Caco-2 (cell line): ENCODE measurements around the gene CDC42EP3. TPM values are rescaled to one million over a fixed set of nuclear protein-coding genes. Genes with fewer than 3 reads are reported as not detected.

ENCODE experiments used
- BruUV-seq: library from RNA; stranded (reverse); fragments of 400-500 nt; replicated peaks from 2 replicates; lab custom pipeline; 2021; lab: Mats Ljungman, UMichigan
- CTCF ChIA-PET: fragments of 300-600 bp; sonication (Branson Sonifier 250); formaldehyde crosslinking; loops from one replicate; lab custom pipeline; 2022; ENCODE audit warnings: antibody characterized with exemption; lab: Charles Lee
- POLR2A ChIA-PET: fragments of 300-600 bp; sonication (Branson Sonifier 250); formaldehyde crosslinking; loops from one replicate; lab custom pipeline; 2022; ENCODE audit warnings: antibody characterized with exemption; lab: Charles Lee
- DNase-seq, 2 experiments: peaks; one replicate each; pipeline versions ENCODE4 v3.0.0 to v3.0.0-alpha.2; 2020 to 2022
- H3K27me3 ChIP-seq: replicated peaks from 2 replicates; pipeline ENCODE4 v1.6.0; 2011; ENCODE audit warnings: low read length; ENCODE audit not compliant: control insufficient read depth, insufficient read depth
- H3K36me3 ChIP-seq: 2 replicates; pipeline ENCODE4 v1.5.1; 2011; ENCODE audit warnings: low read length; ENCODE audit not compliant: control insufficient read depth, insufficient read depth
- H3K4me1 ChIP-seq: fragments of 250-450 bp; sonication (Bioruptor Pico); 2 replicates; pipeline ENCODE4 v1.5.1; 2020; ENCODE audit warnings: mild to moderate bottlenecking
- H3K4me3 ChIP-seq: 2 replicates; pipeline ENCODE4 v1.5.1; 2011; ENCODE audit warnings: low read depth, mild to moderate bottlenecking, control low read depth, low read length
- H3K9me3 ChIP-seq: fragments of 250-450 bp; sonication (Bioruptor Pico); 2 replicates; pipeline ENCODE4 v1.5.1; 2020; ENCODE audit warnings: mild to moderate bottlenecking, moderate library complexity
- H3K27ac Mint-ChIP-seq: one replicate; pipeline ENCODE4 v1.8.0; 2022; ENCODE audit warnings: mixed read lengths; ENCODE audit not compliant: unreplicated experiment
- H3K27me3 Mint-ChIP-seq: one replicate; pipeline ENCODE4 v1.8.0; 2022; ENCODE audit warnings: mixed read lengths; ENCODE audit not compliant: insufficient read depth, unreplicated experiment
- H3K36me3 Mint-ChIP-seq: one replicate; pipeline ENCODE4 v1.8.0; 2022; ENCODE audit warnings: mild to moderate bottlenecking, mixed read lengths; ENCODE audit not compliant: insufficient read depth, unreplicated experiment
- H3K4me1 Mint-ChIP-seq: one replicate; pipeline ENCODE4 v1.8.0; 2022; ENCODE audit warnings: low read depth, mixed read lengths; ENCODE audit not compliant: unreplicated experiment
- H3K4me3 Mint-ChIP-seq: one replicate; pipeline ENCODE4 v1.8.0; 2022; ENCODE audit warnings: mild to moderate bottlenecking, moderate library complexity, mixed read lengths; ENCODE audit not compliant: unreplicated experiment
- H3K9me3 Mint-ChIP-seq: one replicate; pipeline ENCODE4 v1.8.0; 2022; ENCODE audit warnings: mixed read lengths; ENCODE audit not compliant: unreplicated experiment
- CTCF ChIP-seq, 2 experiments: fragments of 200-600 bp in 1 of 2; IDR thresholded peaks; 1 replicate in 1 of 2; 2 replicates in 1 of 2; pipeline versions ENCODE4 v1.5.1 to v1.8.0; 2011 to 2022; ENCODE audit warnings: antibody characterized with exemption in 1 of 2, control low read depth in 1 of 2, inconsistent platforms in 1 of 2, low read depth in 1 of 2, low read length in 1 of 2, mild to moderate bottlenecking in 1 of 2, moderate library complexity in 1 of 2; ENCODE audit not compliant: insufficient read depth in 1 of 2, severe bottlenecking in 1 of 2, unreplicated experiment in 1 of 2
- intact Hi-C: fragments of 100-400 bp; cut with micrococcal nuclease; formaldehyde crosslinking; loops from one replicate; pipeline ENCODE4 v1.10.0; 2022; ENCODE audit not compliant: unreplicated experiment
- total RNA-seq: library from RNA; stranded (reverse); gene quantifications from 2 replicates; pipeline ENCODE4 v1.2.3, GENCODE V29; 2022

Gene CDC42EP3
- total RNA-seq, 1 experiment from 2014 or later, result 95.8 TPM

GRCh38 chr2:37641582-37642171 is 29.8 kb downstream of the CDC42EP3 start:
- no peak overlapping the region for H3K4me3 Mint-ChIP-seq
- Histone ChIP-seq H3K4me3 (no peak overlapping the region), H3K4me1 (no peaks in the 10 kb centered on the region; the same call in 1 of the 2 replicates), H3K9me3 (no peaks in the 10 kb centered on the region), H3K36me3 (no peaks in the 10 kb centered on the region; the same call in 1 of the 2 replicates), H3K27me3 (no peaks in the 10 kb centered on the region)
- POLR2A ChIA-PET, result no interaction called here
- DNase-seq, result no peak
- CTCF ChIA-PET, result no interaction called here
- no TSS peak for BruUV-seq
- peaks cover 18% of the 10 kb centered on the region for H3K4me1 Mint-ChIP-seq
- TF ChIP-seq CTCF (IDR thresholded peaks at IDR 0.05; ENCODE audit: insufficient read depth in 1 of 2, low read depth in 1 of 2, low read length in 1 of 2, severe bottlenecking in 1 of 2, unreplicated experiment in 1 of 2), result no peak
- intact Hi-C loops, result no loop called here
- peaks cover 86% of the 10 kb centered on the region for H3K36me3 Mint-ChIP-seq
- no peaks in the 10 kb centered on the region for H3K9me3 Mint-ChIP-seq
- H3K27ac Mint-ChIP-seq, result no peak overlapping the region
- H3K27me3 Mint-ChIP-seq, result no peaks in the 10 kb centered on the region

- Mint-ChIP-seq H3K27me3 (no peaks in the 10 kb centered on the region), H3K9me3 (peaks cover 7% of the 10 kb centered on the region), H3K4me3 (no peak overlapping the region), H3K27ac (no peak overlapping the region), H3K36me3 (peaks cover 69% of the 10 kb centered on the region), H3K4me1 (peaks cover 13% of the 10 kb centered on the region)
- no peak for DNase-seq
- TF ChIP-seq CTCF (IDR thresholded peaks at IDR 0.05; ENCODE audit: insufficient read depth in 1 of 2, low read depth in 1 of 2, low read length in 1 of 2, severe bottlenecking in 1 of 2, unreplicated experiment in 1 of 2), result no peak
- Histone ChIP-seq H3K4me3 (no peak overlapping the region), H3K36me3 (no peaks in the 10 kb centered on the region; the same call in 1 of the 2 replicates), H3K9me3 (no peaks in the 10 kb centered on the region), H3K27me3 (no peaks in the 10 kb centered on the region), H3K4me1 (no peaks in the 10 kb centered on the region)
- CTCF ChIA-PET, result interaction anchor here (0.8 kb wide), 1 partner anchor 246 kb away, joined by 3 read pairs; no protein-coding TSS in a partner anchor
- no TSS peak for BruUV-seq
- POLR2A ChIA-PET, result no interaction called here
- intact Hi-C loops, result loop anchor here (5.0 kb wide), 1 partner anchor 102 kb away; no protein-coding TSS in a partner anchor
These were observed 31.8 kb downstream of the CDC42EP3 start for GRCh38 chr2:37639631-37640030.

- Mint-ChIP-seq H3K9me3 (peaks cover 14% of the 10 kb centered on the region), H3K4me1 (peaks cover 9% of the 10 kb centered on the region), H3K36me3 (peaks cover 63% of the 10 kb centered on the region), H3K27me3 (no peaks in the 10 kb centered on the region), H3K4me3 (no peak overlapping the region), H3K27ac (no peak overlapping the region)
- BruUV-seq, result no TSS peak
- TF ChIP-seq CTCF (IDR thresholded peaks at IDR 0.05; ENCODE audit: insufficient read depth in 1 of 2, low read depth in 1 of 2, low read length in 1 of 2, severe bottlenecking in 1 of 2, unreplicated experiment in 1 of 2), result no peak
- intact Hi-C loops, result loop anchor here (5.0 kb wide), 1 partner anchor 102 kb away; no protein-coding TSS in a partner anchor
- no peaks in the 10 kb centered on the region; the same call in 1 of the 2 replicates for H3K36me3 ChIP-seq
- H3K27me3 ChIP-seq, result no peaks in the 10 kb centered on the region
- no peak overlapping the region for H3K4me3 ChIP-seq
- H3K9me3 ChIP-seq, result no peaks in the 10 kb centered on the region
- ChIA-PET CTCF (interaction anchor here (0.6 to 0.8 kb wide), 2 partner anchors 196 to 247 kb away, joined by 3 read pairs; no protein-coding TSS in a partner anchor), POLR2A (no interaction called here)
- DNase-seq, result no peak
- no peaks in the 10 kb centered on the region for H3K4me1 ChIP-seq
These were observed 32.5 kb downstream of the CDC42EP3 start for GRCh38 chr2:37638973-37639372.
